Adipocyte (in vitro differentiated cells): Measurements from ENCODE around the gene MACROD2.
"Not testable (repeated sequence)": the region's sequence is repeated elsewhere in the genome, so short reads cannot be mapped to it uniquely, and the experiment has no call there.

Source experiments
- DNase-seq: peaks from one replicate; pipeline ENCODE4 v3.0.0-alpha.2; 2015; ENCODE audit warnings: low read depth
- H3K27me3 ChIP-seq: replicated peaks from 2 replicates; pipeline ENCODE4 v1.7.0; 2013; ENCODE audit warnings: mild to moderate bottlenecking, low read length, moderate library complexity; ENCODE audit not compliant: control insufficient read depth, insufficient read depth
- H3K36me3 ChIP-seq: 2 replicates; pipeline ENCODE4 v1.7.0; 2013; ENCODE audit warnings: low read length, mild to moderate bottlenecking, moderate library complexity; ENCODE audit not compliant: control insufficient read depth, insufficient read depth, severe bottlenecking
- H3K4me1 ChIP-seq: 2 replicates; pipeline ENCODE4 v1.7.0; 2013; ENCODE audit warnings: mild to moderate bottlenecking, low read length, moderate library complexity; ENCODE audit not compliant: control insufficient read depth, insufficient read depth
- H3K4me3 ChIP-seq: 2 replicates; pipeline ENCODE4 v1.7.0; 2013; ENCODE audit warnings: mild to moderate bottlenecking, low read length, moderate library complexity
- H3K9ac ChIP-seq: 2 replicates; pipeline ENCODE4 v1.7.0; 2013; ENCODE audit warnings: mild to moderate bottlenecking, low read length, moderate library complexity
- H3K9me3 ChIP-seq: 2 replicates; pipeline ENCODE4 v1.7.0; 2013; ENCODE audit warnings: mild to moderate bottlenecking, low read length, moderate library complexity; ENCODE audit not compliant: control insufficient read depth

Gene MACROD2

GRCh38 chr20:14446446-14446845 lies 451.1 kb downstream of the MACROD2 start:
- Histone ChIP-seq H3K27me3 (no peaks in the 10 kb centered on the region), H3K9me3 (no peaks in the 10 kb centered on the region), H3K4me1 (peaks cover 28% of the 10 kb centered on the region), H3K36me3 (no peaks in the 10 kb centered on the region), H3K9ac (no peak overlapping the region), H3K4me3 (no peak overlapping the region)
- no peak for DNase-seq

DNA sequence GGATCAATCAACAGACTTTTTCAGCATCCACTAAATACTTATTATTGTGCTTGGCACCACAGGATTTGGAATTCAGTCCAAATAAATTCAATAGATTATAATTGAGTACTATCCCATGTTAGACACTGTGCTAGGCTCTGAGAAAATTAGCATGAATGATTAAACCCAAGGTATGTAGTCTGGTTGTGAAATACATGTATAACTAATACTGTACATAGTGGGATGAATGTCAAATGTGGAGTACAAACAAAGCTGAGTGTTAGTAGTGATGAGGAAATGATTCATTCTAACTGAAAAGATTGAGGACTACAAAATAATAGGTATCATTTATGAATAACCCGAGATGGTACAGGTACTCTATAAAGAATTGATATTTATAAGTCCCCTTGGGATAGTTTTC lies 454.0 kb downstream of the MACROD2 start:
- Histone ChIP-seq H3K9me3 (no peaks in the 10 kb centered on the region), H3K4me1 (peaks cover 20% of the 10 kb centered on the region), H3K4me3 (no peak overlapping the region), H3K36me3 (no peaks in the 10 kb centered on the region), H3K9ac (no peak overlapping the region), H3K27me3 (no peaks in the 10 kb centered on the region)
- peak; percentile 27 for DNase-seq

- no peak for DNase-seq
- Histone ChIP-seq H3K9me3 (no peaks in the 10 kb centered on the region), H3K4me1 (peaks cover 14% of the 10 kb centered on the region), H3K4me3 (no peak overlapping the region), H3K9ac (no peak overlapping the region), H3K27me3 (no peaks in the 10 kb centered on the region), H3K36me3 (no peaks in the 10 kb centered on the region)
Measured at GRCh38 chr20:14450256-14450655, 454.9 kb downstream of the MACROD2 start.

DNA sequence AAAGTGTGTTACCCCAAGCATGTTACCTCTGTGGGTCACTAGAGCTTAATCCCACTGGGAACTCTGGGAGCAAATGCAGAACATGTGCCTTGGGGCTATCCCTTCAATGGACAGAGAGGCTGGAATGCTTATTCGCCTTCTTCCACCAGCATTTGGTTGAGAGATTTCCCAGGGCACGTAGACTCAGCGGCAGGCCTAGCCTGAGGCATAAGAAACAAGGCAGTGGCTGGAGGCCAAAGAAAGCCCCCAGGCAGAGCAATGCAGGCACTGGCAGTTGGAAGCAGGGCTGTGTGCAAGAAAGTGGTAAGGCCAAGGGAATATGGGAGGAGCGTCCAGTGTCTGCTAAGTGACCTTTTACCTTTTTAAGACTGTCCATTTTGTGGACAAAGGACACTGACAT lies 456.1 kb downstream of the MACROD2 start:
- H3K9me3 ChIP-seq: no peaks in the 10 kb centered on the region
- H3K36me3 ChIP-seq: no peaks in the 10 kb centered on the region
- DNase-seq: no peak
- H3K9ac ChIP-seq: no peak overlapping the region
- no peak overlapping the region for H3K4me3 ChIP-seq
- H3K4me1 ChIP-seq: peaks cover 3% of the 10 kb centered on the region
- H3K27me3 ChIP-seq: no peaks in the 10 kb centered on the region

DNA sequence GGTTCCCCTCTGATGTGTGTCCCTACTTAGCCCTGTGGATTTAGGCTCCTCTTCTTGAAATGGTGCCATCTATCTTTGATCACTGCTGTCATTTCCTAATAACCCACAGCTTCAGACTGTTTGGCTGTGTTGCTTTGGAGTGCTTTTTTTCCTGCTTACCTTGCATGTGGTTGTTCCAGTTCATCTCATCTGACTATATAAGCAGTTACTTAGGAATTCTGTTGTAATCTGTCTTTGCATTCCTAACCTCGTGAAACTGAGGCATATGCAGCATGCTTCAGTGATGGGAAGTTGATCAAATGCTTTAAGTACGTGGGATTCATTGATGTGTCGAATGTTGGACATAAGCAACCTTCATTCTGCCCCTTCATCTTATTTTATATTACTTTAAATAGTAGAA lies 457.9 kb downstream of the MACROD2 start:
- H3K4me1 ChIP-seq: no peaks in the 10 kb centered on the region
- H3K4me3 ChIP-seq: no peak overlapping the region
- H3K36me3 ChIP-seq: no peaks in the 10 kb centered on the region
- no peaks in the 10 kb centered on the region for H3K9me3 ChIP-seq
- peak; percentile 12 for DNase-seq
- H3K27me3 ChIP-seq: no peaks in the 10 kb centered on the region
- no peak overlapping the region for H3K9ac ChIP-seq

GRCh38 chr20:14454296-14454695 lies 459.0 kb downstream of the MACROD2 start:
- Histone ChIP-seq H3K36me3 (no peaks in the 10 kb centered on the region), H3K4me1 (no peaks in the 10 kb centered on the region), H3K9me3 (no peaks in the 10 kb centered on the region), H3K9ac (no peak overlapping the region), H3K27me3 (no peaks in the 10 kb centered on the region), H3K4me3 (no peak overlapping the region)
- peak; percentile 48 for DNase-seq

GRCh38 chr20:14467104-14467827 lies 471.9 kb downstream of the MACROD2 start:
- H3K9ac ChIP-seq, H3K4me1 ChIP-seq, H3K27me3 ChIP-seq, H3K4me3 ChIP-seq, H3K36me3 ChIP-seq, H3K9me3 ChIP-seq, DNase-seq: not testable (repeated sequence)

DNA sequence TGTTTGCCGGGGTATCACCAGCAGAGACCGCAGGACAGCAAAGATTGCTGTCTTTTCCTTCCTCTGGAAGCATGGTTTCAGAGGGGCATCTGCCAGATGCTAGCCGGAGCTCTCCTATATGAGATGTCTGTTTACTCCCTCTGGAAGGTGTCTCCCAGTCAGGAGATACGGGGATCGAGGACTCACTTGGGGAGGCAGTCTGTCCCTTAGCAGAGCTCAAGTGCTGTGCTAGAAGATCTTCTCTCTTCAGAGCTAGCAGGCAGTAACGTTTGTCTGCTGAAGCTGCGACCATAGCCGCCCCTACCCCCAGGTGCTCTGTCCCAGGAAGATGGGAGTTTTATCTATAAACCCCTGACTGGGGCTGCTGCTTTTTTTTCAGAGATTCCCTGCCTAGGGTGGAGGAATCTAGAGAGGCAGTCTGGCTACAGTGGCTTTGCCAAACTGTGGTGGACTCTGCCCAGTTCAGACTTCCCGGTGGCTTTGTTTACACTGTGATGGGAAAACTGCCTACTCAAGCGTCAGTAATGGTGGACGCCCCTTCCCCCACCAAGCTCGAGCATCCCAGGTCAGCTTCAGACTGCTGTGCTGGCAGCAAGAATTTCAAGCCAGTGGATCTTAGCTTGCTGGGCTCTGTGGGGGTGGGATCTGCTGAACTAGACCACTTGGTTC lies 475.0 kb downstream of the MACROD2 start:
- DNase-seq: no peak

DNA sequence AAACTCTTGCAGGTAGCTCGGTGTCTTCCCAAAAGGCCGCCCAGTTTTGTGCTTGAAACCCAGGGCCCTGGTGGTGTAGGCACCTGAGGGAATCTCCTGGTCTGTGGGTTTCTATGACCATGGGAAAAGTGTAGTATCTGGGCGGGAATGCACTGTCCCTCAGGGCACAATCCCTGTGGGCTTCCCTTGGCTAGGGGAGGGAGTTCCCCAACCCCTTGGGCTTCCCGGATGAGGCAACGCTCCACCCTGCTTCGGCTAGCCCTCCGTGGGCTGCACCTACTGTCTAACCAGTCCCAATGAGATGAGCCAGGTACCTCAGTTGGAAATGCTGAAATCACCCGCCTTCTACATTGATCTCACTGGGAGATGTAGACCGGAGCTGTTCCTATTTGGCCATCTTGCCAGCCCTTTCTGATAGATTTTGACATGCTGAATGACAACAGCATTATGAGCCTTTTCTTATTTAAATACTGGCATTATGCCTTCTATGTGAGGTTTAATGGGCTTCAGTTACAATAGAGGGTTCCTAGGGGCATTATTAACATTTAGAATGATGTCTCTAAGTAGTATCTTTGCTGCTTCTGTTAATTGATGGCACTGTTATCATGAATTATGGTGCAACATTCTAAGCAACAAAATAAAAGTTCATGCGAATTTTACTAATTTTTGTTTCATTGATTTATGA lies 475.8 kb downstream of the MACROD2 start:
- Histone ChIP-seq H3K9me3 (no peaks in the 10 kb centered on the region), H3K36me3 (no peaks in the 10 kb centered on the region), H3K9ac (no peak overlapping the region), H3K4me1 (no peaks in the 10 kb centered on the region), H3K27me3 (no peaks in the 10 kb centered on the region), H3K4me3 (no peak overlapping the region)
- DNase-seq: no peak

More for the DNA sequence above, 475.0 kb downstream of the MACROD2 start:
- H3K36me3 ChIP-seq: no peaks in the 10 kb centered on the region
- H3K27me3 ChIP-seq: no peaks in the 10 kb centered on the region
- H3K9ac ChIP-seq: no peak overlapping the region
- no peaks in the 10 kb centered on the region for H3K9me3 ChIP-seq
- H3K4me1 ChIP-seq: no peaks in the 10 kb centered on the region
- no peak overlapping the region for H3K4me3 ChIP-seq

GRCh38 chr20:14477125-14477524 lies 481.8 kb downstream of the MACROD2 start:
- Histone ChIP-seq H3K4me1 (peaks cover 31% of the 10 kb centered on the region), H3K9ac (no peak overlapping the region)
- DNase-seq: peak; percentile 75

DNA sequence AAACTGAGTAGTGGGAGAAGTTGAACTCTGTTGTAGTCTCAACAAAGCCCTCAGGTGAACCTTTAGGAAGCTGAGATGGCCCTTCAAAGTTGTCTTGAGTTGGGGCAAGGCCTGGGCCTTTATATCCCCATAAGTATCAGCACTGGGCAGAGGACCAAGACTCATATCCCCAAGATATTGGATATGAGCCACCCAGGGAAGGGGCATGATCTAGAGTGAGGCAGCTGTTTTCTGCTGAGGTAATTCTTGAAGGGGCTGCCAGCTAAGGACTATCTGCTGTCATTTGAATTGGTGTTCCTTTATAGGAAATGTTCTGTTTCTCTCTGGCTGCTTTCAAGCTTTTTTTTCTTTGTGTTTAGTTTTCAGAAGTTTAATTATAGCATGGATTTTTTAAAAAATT lies 482.8 kb downstream of the MACROD2 start:
- Histone ChIP-seq H3K9me3 (no peaks in the 10 kb centered on the region), H3K27me3 (no peaks in the 10 kb centered on the region), H3K4me3 (no peak overlapping the region), H3K4me1 (peaks cover 34% of the 10 kb centered on the region), H3K9ac (no peak overlapping the region), H3K36me3 (no peaks in the 10 kb centered on the region)
- peak; percentile 28 for DNase-seq

More at GRCh38 chr20:14477125-14477524, 481.8 kb downstream of the MACROD2 start:
- Histone ChIP-seq H3K27me3 (no peaks in the 10 kb centered on the region), H3K4me3 (no peak overlapping the region), H3K9me3 (no peaks in the 10 kb centered on the region), H3K36me3 (no peaks in the 10 kb centered on the region)
